H9 (cell line): ENCODE measurements around the gene ZMYM2. TPM values are rescaled to one million over a fixed set of nuclear protein-coding genes. Genes with fewer than 3 reads are reported as not detected.
A peak's percentile ranks its signal among the peaks of the same experiment; 100 is the strongest.

Source experiments
- DNase-seq: peaks from one replicate; pipeline ENCODE4 v3.0.0-alpha.2; 2017
- H2AFZ ChIP-seq: one replicate; pipeline ENCODE4 v1.6.1; 2013; ENCODE audit warnings: mild to moderate bottlenecking, low read length, control low read depth, moderate library complexity
- H2AK5ac ChIP-seq: 2 replicates; pipeline ENCODE4 v1.6.1; 2013; ENCODE audit warnings: low read length, control low read depth, mixed read lengths; ENCODE audit not compliant: insufficient read length
- H2BK120ac ChIP-seq: one replicate; pipeline ENCODE4 v1.6.1; 2013; ENCODE audit warnings: low read depth, mild to moderate bottlenecking, low read length, control low read depth, inconsistent platforms; ENCODE audit not compliant: poor library complexity, severe bottlenecking
- H2BK12ac ChIP-seq: 2 replicates; pipeline ENCODE4 v1.6.1; 2013; ENCODE audit warnings: low read length, control low read depth, mixed read lengths, low read depth; ENCODE audit not compliant: insufficient read length
- H2BK15ac ChIP-seq: 2 replicates; pipeline ENCODE4 v1.6.1; 2013; ENCODE audit warnings: low read depth, low read length, control low read depth
- H2BK20ac ChIP-seq: one replicate; pipeline ENCODE4 v1.6.1; 2013; ENCODE audit warnings: low read depth, mild to moderate bottlenecking, low read length, control low read depth, inconsistent platforms; ENCODE audit not compliant: poor library complexity, severe bottlenecking
- H2BK5ac ChIP-seq: 2 replicates; pipeline ENCODE4 v1.6.1; 2013; ENCODE audit warnings: low read length, control low read depth, mixed read lengths; ENCODE audit not compliant: insufficient read length
- H3K14ac ChIP-seq: 2 replicates; pipeline ENCODE4 v1.6.1; 2013; ENCODE audit warnings: low read length, control low read depth; ENCODE audit not compliant: insufficient read depth
- H3K18ac ChIP-seq: 2 replicates; pipeline ENCODE4 v1.6.1; 2013; ENCODE audit warnings: low read depth, mild to moderate bottlenecking, mixed read lengths, low read length, control low read depth; ENCODE audit not compliant: insufficient read length
- H3K23ac ChIP-seq: 2 replicates; pipeline ENCODE4 v1.6.1; 2013; ENCODE audit warnings: low read length, control low read depth, mixed read lengths, low read depth; ENCODE audit not compliant: insufficient read length
- H3K23me2 ChIP-seq: 2 replicates; pipeline ENCODE4 v1.6.1; 2013; ENCODE audit warnings: low read depth, mild to moderate bottlenecking, mixed read lengths, low read length, control low read depth; ENCODE audit not compliant: insufficient read length, poor library complexity, severe bottlenecking
- H3K27ac ChIP-seq: 2 replicates; pipeline ENCODE4 v1.5.1; 2013; ENCODE audit warnings: low read length, control low read depth, mixed read lengths, low read depth; ENCODE audit not compliant: insufficient read length
- H3K27me3 ChIP-seq: 2 replicates; pipeline ENCODE4 v1.6.1; 2013; ENCODE audit warnings: low read length, control low read depth, inconsistent platforms; ENCODE audit not compliant: insufficient read depth
- H3K4ac ChIP-seq: 2 replicates; pipeline ENCODE4 v1.6.1; 2013; ENCODE audit warnings: low read depth, mild to moderate bottlenecking, control low read depth, inconsistent platforms, low read length, moderate library complexity
- H3K4me1 ChIP-seq: 2 replicates; pipeline ENCODE4 v1.6.1; 2013; ENCODE audit warnings: low read length, control low read depth, inconsistent platforms; ENCODE audit not compliant: insufficient read depth
- H3K4me2 ChIP-seq: 2 replicates; pipeline ENCODE4 v1.6.1; 2013; ENCODE audit warnings: low read length, control low read depth, mixed read lengths; ENCODE audit not compliant: insufficient read length, insufficient read depth
- H3K56ac ChIP-seq: 2 replicates; pipeline ENCODE4 v1.6.1; 2013; ENCODE audit warnings: low read depth, mild to moderate bottlenecking, mixed read lengths, low read length, control low read depth; ENCODE audit not compliant: insufficient read length
- H3K79me1 ChIP-seq: 2 replicates; pipeline ENCODE4 v1.6.1; 2013; ENCODE audit warnings: low read depth, mild to moderate bottlenecking, moderate library complexity, low read length, control low read depth, inconsistent platforms; ENCODE audit not compliant: insufficient read depth, poor library complexity, severe bottlenecking
- H3K79me2 ChIP-seq: 2 replicates; pipeline ENCODE4 v1.6.1; 2013; ENCODE audit warnings: low read length, control low read depth, inconsistent platforms; ENCODE audit not compliant: insufficient read depth
- H3K9ac ChIP-seq: 2 replicates; pipeline ENCODE4 v1.6.1; 2013; ENCODE audit warnings: low read length, control low read depth, mixed read lengths; ENCODE audit not compliant: insufficient read length; ENCODE audit errors: extremely low read depth
- H3K9me3 ChIP-seq: one replicate; pipeline ENCODE4 v1.6.1; 2013; ENCODE audit warnings: low read depth, low read length, inconsistent platforms; ENCODE audit not compliant: control insufficient read depth
- H3T11ph ChIP-seq: one replicate; pipeline ENCODE4 v1.6.1; 2013; ENCODE audit warnings: mild to moderate bottlenecking, low read length, control low read depth, inconsistent platforms
- H4K20me1 ChIP-seq: one replicate; pipeline ENCODE4 v1.6.1; 2013; ENCODE audit not compliant: control insufficient read depth, insufficient read length, insufficient read depth
- H4K5ac ChIP-seq: 2 replicates; pipeline ENCODE4 v1.6.1; 2013; ENCODE audit warnings: low read depth, mild to moderate bottlenecking, mixed read lengths, low read length, control low read depth; ENCODE audit not compliant: insufficient read length
- H4K8ac ChIP-seq: replicated peaks from 2 replicates; pipeline ENCODE4 v1.6.1; 2013; ENCODE audit warnings: low read length, control low read depth, mixed read lengths, low read depth; ENCODE audit not compliant: insufficient read length
- H4K91ac ChIP-seq: 2 replicates; pipeline ENCODE4 v1.6.1; 2013; ENCODE audit warnings: low read depth, mild to moderate bottlenecking, moderate library complexity, mixed read lengths, low read length, control low read depth; ENCODE audit not compliant: insufficient read length
- H3K27ac Mint-ChIP-seq, 3 experiments: 2 replicates in 2 of 3; 3 replicates in 1 of 3; pipeline ENCODE4 v1.8.0; 2020 to 2021; ENCODE audit warnings: mixed read lengths in 3 of 3, mild to moderate bottlenecking in 1 of 3, moderate library complexity in 1 of 3
- H3K27me3 Mint-ChIP-seq: 2 replicates; pipeline ENCODE4 v1.8.0; 2021; ENCODE audit warnings: low read depth, mild to moderate bottlenecking, moderate library complexity, mixed read lengths
- H3K36me3 Mint-ChIP-seq, 3 experiments: 2 replicates in 2 of 3; 3 replicates in 1 of 3; pipeline ENCODE4 v1.8.0; 2020 to 2021; ENCODE audit warnings: low read depth in 3 of 3, mixed read lengths in 3 of 3; ENCODE audit not compliant: insufficient read depth in 1 of 3
- H3K4me1 Mint-ChIP-seq, 2 experiments: 2 replicates each; pipeline ENCODE4 v1.8.0; 2020; ENCODE audit warnings: mixed read lengths in 2 of 2
- H3K4me3 Mint-ChIP-seq, 2 experiments: 2 replicates in 1 of 2; 3 replicates in 1 of 2; pipeline ENCODE4 v1.8.0; 2020 to 2021; ENCODE audit warnings: mild to moderate bottlenecking in 2 of 2, mixed read lengths in 2 of 2, moderate library complexity in 1 of 2
- H3K9me3 Mint-ChIP-seq, 2 experiments: 2 replicates in 1 of 2; 3 replicates in 1 of 2; pipeline ENCODE4 v1.8.0; 2020; ENCODE audit warnings: mild to moderate bottlenecking in 2 of 2, mixed read lengths in 2 of 2, moderate library complexity in 1 of 2
- WGBS: extraction: QIAGEN DNeasy Blood & Tissue Kit; methylation state at CpG from one replicate; pipeline ENCODE4 v1.1.7; 2013; ENCODE audit warnings: missing lambda C conversion rate, low lambda C conversion rate, mixed read lengths; ENCODE audit not compliant: insufficient read length; ENCODE audit errors: extremely low coverage; 5-methylcytosine and 5-hydroxymethylcytosine counted together
- total RNA-seq: library from RNA; stranded (reverse); gene quantifications from 2 replicates; pipeline ENCODE4 v1.2.1, GENCODE V29; 2021
- TF ChIP-seq, protein P1 (sequence below): fragments of 200-600 bp; sonication (generic); conservative IDR thresholded peaks from 3 replicates; pipeline ENCODE4 v1.8.0; 2021; ENCODE audit warnings: antibody characterized with exemption, mild to moderate bottlenecking

ZMYM2 gene
- total RNA-seq, 1 experiment from 2014 or later: 173 TPM

DNA sequence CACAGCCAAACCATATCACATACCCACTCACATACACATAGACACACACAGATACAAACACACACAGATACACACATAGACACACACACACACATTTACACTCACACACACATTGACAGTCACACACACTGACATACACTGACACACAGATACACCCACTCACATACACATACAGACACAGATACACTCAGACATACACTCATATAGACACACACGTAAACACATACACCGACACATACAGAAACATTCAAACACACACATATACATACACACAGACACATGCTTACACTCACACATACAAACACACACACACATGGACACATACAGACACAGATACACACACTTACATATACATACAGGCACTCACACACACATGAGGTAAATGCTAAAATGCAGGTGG lies 172.1 kb downstream of the ZMYM2 start:
- Histone ChIP-seq H2BK20ac (no peak overlapping the region), H3K79me1 (no peaks in the 10 kb centered on the region), H3T11ph (no peak overlapping the region), H3K27me3 (peaks cover 6% of the 10 kb centered on the region; the same call in 1 of the 2 replicates), H3K79me2 (no peaks in the 10 kb centered on the region), H4K5ac (no peak overlapping the region), H3K4me1 (no peaks in the 10 kb centered on the region), H3K9ac (no peak overlapping the region), H3K14ac (no peak overlapping the region), H2BK15ac (no peak overlapping the region), H4K20me1 (no peaks in the 10 kb centered on the region), H2BK5ac (no peak overlapping the region), H3K56ac (no peak overlapping the region), H3K9me3 (no peaks in the 10 kb centered on the region), H3K23me2 (peaks cover 11% of the 10 kb centered on the region), H3K4ac (no peak overlapping the region), H3K4me2 (no peak overlapping the region), H3K23ac (no peak overlapping the region), H2BK12ac (no peak overlapping the region), H3K18ac (no peak overlapping the region), H2BK120ac (no peak overlapping the region), H4K8ac (no peak overlapping the region), H3K27ac (no peak overlapping the region), H4K91ac (no peak overlapping the region), H2AK5ac (no peak overlapping the region), H2AFZ (no peak overlapping the region)
- DNase-seq: peak; percentile 3
- TF ChIP-seq, protein P1, sequence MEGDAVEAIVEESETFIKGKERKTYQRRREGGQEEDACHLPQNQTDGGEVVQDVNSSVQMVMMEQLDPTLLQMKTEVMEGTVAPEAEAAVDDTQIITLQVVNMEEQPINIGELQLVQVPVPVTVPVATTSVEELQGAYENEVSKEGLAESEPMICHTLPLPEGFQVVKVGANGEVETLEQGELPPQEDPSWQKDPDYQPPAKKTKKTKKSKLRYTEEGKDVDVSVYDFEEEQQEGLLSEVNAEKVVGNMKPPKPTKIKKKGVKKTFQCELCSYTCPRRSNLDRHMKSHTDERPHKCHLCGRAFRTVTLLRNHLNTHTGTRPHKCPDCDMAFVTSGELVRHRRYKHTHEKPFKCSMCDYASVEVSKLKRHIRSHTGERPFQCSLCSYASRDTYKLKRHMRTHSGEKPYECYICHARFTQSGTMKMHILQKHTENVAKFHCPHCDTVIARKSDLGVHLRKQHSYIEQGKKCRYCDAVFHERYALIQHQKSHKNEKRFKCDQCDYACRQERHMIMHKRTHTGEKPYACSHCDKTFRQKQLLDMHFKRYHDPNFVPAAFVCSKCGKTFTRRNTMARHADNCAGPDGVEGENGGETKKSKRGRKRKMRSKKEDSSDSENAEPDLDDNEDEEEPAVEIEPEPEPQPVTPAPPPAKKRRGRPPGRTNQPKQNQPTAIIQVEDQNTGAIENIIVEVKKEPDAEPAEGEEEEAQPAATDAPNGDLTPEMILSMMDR: no peak
- H3K9me3 Mint-ChIP-seq: no peaks in the 10 kb centered on the region
- no peak overlapping the region for H3K27ac Mint-ChIP-seq
- H3K36me3 Mint-ChIP-seq: no peaks in the 10 kb centered on the region
- no CpG with 5 or more reads among the region's 2 CpGs for WGBS
- no peak overlapping the region for H3K4me3 Mint-ChIP-seq
- H3K27me3 Mint-ChIP-seq: peaks cover 15% of the 10 kb centered on the region
- H3K4me1 Mint-ChIP-seq: peaks cover 0 to 2% of the 10 kb centered on the region in 2 experiments; a peak in 1 of 4 replicates
